ENCODE data around the gene SIGLEC7.
A peak's percentile ranks its signal among the peaks of the same experiment; 100 is the strongest.

Gene SIGLEC7

GRCh38 chr19:51119101-51119500, 23.0 kb upstream of the SIGLEC7 start:
- DNase-seq (ENCODE audit: low spot score) = no peak

DNA sequence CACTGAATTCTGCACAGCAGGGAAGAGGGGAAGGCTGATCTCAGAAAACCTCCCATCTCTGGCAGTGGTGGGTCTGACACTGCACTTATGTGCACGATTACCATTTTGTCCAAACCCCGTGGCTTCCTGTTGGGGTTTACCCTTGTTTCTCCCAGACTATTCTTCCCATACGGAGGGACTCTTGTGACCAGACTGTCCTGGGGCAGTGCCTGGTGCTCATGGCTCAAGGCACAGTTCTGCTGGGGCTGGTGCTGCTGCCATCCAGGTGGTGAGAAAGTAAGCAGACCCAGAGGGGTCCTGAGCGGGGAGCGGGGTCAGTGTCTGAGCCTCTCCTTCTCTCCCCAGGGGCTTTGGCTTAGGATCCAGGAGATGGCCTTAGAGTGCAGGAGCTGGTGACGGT, 22.5 kb upstream of the SIGLEC7 start:
- DNase-seq (ENCODE audit: low spot score) = no peak

- no peak for DNase-seq (ENCODE audit: low spot score)
Measured at GRCh38 chr19:51120160-51120559, 21.9 kb upstream of the SIGLEC7 start.

GRCh38 chr19:51121257-51121656, 20.8 kb upstream of the SIGLEC7 start:
- DNase-seq (ENCODE audit: low spot score) = no peak

GRCh38 chr19:51122112-51122981, 19.8 kb upstream of the SIGLEC7 start:
- no peak for DNase-seq (ENCODE audit: low spot score)

GRCh38 chr19:51123381-51123800, 18.7 kb upstream of the SIGLEC7 start:
- no peak for DNase-seq (ENCODE audit: low spot score)

- DNase-seq (ENCODE audit: low spot score) = no peak
Measured at GRCh38 chr19:51123802-51124201, 18.3 kb upstream of the SIGLEC7 start.

GRCh38 chr19:51124216-51124615, 17.9 kb upstream of the SIGLEC7 start:
- no peak for DNase-seq (ENCODE audit: low spot score)

DNA sequence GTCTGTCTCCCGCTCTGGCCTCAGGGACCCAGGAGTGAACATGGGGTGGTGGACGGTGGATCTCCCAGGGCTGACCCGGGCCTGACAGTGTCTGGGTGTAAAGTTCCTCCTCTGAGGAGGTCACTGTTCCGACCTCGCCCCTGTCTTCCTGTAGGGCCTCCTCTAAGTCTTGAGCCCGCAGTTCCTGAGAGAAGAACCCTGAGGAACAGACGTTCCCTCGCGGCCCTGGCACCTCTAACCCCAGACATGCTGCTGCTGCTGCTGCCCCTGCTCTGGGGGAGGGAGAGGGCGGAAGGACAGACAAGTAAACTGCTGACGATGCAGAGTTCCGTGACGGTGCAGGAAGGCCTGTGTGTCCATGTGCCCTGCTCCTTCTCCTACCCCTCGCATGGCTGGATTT, 17.4 kb upstream of the SIGLEC7 start, which contains the start of gene SIGLEC9:
TSS of gene SIGLEC9 (plus strand) at position 178 of the 400 bp plus-strand sequence. CDS start at position 247, 69 bp downstream.
- no peak for DNase-seq (ENCODE audit: low spot score)

DNA sequence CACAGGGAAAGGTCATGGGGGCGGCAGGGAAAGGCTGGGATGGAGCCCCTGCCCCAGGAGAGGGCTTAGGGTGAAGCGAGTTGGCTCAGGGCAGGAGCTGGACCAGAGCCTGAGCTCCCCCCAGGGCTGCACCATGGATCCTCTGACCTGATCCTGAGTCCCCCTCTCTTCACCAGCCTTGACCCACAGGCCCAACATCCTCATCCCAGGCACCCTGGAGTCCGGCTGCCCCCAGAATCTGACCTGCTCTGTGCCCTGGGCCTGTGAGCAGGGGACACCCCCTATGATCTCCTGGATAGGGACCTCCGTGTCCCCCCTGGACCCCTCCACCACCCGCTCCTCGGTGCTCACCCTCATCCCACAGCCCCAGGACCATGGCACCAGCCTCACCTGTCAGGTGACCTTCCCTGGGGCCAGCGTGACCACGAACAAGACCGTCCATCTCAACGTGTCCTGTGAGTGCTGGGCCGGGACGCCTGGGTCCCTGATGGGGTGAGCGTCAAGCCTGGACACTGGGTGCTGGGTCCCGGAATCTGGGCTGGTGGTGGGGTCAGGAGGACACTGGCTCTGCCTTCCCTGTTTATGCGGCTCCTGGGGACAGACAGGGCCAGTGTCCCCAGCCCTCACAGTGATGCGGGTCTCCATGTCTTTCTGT, 16.6 kb upstream of the SIGLEC7 start:
- no peak for DNase-seq (ENCODE audit: low spot score)

GRCh38 chr19:51127032-51127431, 15.1 kb upstream of the SIGLEC7 start:
- DNase-seq (ENCODE audit: low spot score) = no peak

DNA sequence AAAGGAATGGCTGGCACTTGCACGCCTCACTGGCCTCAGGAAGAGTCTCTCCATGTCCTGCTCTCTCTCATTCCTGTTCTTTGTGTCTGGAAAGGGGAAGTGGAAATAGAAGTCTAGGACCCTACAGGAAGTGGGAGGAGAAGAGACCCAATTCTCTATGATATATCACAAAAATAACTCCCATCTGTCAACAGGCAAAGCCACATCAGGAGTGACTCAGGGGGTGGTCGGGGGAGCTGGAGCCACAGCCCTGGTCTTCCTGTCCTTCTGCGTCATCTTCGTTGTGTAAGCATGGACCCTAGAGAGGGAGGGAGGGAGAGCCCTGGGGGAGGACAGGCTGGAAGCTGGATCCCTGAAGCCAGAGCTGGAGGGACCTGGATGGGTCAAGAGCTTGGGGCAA, 14.3 kb upstream of the SIGLEC7 start:
- no peak for DNase-seq (ENCODE audit: low spot score)

DNA sequence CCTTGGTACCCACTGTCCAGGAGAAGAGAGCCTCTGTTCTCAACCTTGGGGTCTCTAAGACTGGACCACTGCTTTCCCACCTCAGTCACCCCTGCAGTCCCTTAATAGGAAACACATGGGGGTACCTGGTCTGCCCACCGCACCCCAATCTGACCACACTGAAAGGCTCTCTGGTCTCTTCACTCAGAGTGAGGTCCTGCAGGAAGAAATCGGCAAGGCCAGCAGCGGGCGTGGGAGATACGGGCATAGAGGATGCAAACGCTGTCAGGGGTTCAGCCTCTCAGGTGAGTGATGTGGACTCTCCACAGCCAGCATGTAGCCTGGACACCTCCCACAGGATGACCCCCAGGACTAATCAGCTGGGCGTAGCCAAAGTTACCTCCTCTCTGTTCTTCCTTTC, 13.9 kb upstream of the SIGLEC7 start:
- DNase-seq (ENCODE audit: low spot score) = no peak

- no peak for DNase-seq (ENCODE audit: low spot score)
Measured at GRCh38 chr19:51129716-51130115, 12.4 kb upstream of the SIGLEC7 start.

GRCh38 chr19:51131780-51132680, 10.1 kb upstream of the SIGLEC7 start:
- DNase-seq (ENCODE audit: low spot score) = peak; percentile 60

DNA sequence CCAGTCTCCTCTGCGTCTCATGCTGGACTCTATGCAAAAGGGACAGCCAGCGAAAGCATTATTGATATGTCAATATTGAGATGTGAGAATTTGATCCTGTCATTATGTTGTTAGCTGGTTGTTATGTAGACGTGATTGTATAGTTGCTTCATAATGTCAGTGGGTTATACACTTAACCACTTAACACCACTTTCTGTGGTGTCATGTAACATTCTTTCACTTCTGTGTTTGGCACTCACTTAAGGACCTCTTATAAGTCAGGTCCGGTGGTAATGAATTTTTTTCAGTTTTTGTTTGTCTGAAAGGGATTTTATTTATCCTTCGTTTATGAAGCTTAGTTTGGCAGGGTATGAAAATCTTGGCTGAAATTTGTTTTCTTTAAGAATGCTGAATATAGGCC, 7.1 kb upstream of the SIGLEC7 start:
- no peak for DNase-seq (ENCODE audit: low spot score)

- no peak for DNase-seq (ENCODE audit: low spot score)
Measured at GRCh38 chr19:51135986-51136762, 5.9 kb upstream of the SIGLEC7 start.

DNA sequence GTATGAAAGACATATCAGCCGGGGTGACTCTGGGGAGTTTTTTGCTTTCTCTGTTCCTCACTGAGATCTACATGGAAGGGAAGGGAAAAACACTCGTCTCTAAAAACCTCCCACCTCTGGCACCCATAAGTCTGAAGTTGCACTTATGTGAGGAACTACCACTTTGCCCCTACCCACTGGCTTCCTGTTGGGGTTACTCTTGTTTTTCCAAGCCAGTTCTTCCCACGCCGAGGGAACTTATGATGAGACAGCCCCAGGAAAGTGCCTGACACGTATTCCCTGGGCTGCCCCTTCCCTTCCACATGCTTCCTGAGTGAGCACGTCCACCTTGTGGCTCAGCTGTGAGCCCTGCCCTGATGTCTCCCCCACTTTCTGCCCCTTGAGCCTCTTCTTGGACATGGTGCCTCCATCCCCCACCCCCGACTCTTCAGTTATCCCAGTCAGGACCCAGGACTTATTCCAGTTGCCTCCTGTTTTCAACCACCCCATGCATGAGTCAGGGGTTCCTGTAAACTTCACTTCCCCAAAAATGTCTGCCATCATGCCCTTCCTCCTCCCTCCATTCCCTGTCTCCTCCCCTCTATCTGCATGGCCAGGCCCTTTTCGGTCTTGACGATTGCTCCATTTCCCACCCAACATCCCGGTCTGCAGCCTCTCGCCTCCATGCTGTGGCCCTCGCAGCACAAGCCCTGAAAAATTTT, 5.1 kb upstream of the SIGLEC7 start:
- no peak for DNase-seq (ENCODE audit: low spot score)

- DNase-seq (ENCODE audit: low spot score) = no peak
Measured at GRCh38 chr19:51137792-51138425, 4.2 kb upstream of the SIGLEC7 start.

DNA sequence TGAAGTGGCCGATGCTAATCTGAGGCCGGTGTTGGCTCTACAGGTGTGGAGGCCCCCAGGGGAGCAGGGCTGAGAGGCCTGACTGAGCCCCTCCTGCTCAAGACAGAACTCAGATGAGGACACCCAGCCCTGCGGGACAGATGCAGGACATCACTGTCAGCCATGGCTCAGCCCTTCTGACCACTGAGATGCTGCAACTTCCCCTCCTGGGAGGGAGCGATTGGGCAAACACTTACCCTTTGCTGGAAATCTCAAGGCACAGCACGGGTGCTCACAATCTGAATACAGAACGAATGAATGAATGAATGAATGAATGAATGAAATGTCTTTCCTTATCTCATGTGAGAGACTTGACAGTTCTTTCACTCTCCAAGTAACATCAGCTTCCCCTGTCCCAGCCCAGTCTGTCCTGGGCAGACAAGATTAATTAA, 3.5 kb upstream of the SIGLEC7 start:
- DNase-seq (ENCODE audit: low spot score) = no peak
